Neural progenitor cell (in vitro differentiated cells): Measurements from ENCODE around the gene PLCB3. TPM values are rescaled to one million over a fixed set of nuclear protein-coding genes. Genes with fewer than 3 reads are reported as not detected.

ENCODE experiments used
- DNase-seq: peaks from one replicate; pipeline ENCODE4 v3.0.0-alpha.2; 2016; ENCODE audit warnings: low spot score
- H2AFZ ChIP-seq: fragments of 200-600 bp; sonication (generic); replicated peaks from 2 replicates; pipeline ENCODE4 v1.6.1; 2016; ENCODE audit warnings: antibody characterized with exemption
- H3F3A ChIP-seq: fragments of 200-600 bp; sonication (generic); 2 replicates; pipeline ENCODE4 v1.6.1; 2016; ENCODE audit warnings: antibody characterized with exemption, low read depth
- H3K27ac ChIP-seq: fragments of 200-600 bp; sonication (generic); 2 replicates; pipeline ENCODE4 v1.5.1; 2016; ENCODE audit warnings: mild to moderate bottlenecking
- H3K27me3 ChIP-seq: fragments of 200-600 bp; sonication (generic); 2 replicates; pipeline ENCODE4 v1.6.1; 2016; ENCODE audit warnings: mild to moderate bottlenecking, moderate library complexity
- H3K36me3 ChIP-seq: fragments of 200-600 bp; sonication (generic); 2 replicates; pipeline ENCODE4 v1.5.1; 2016
- H3K4me1 ChIP-seq: fragments of 200-600 bp; sonication (generic); 2 replicates; pipeline ENCODE4 v1.6.1; 2016; ENCODE audit warnings: mixed run types
- H3K4me2 ChIP-seq: fragments of 200-600 bp; sonication (generic); 2 replicates; pipeline ENCODE4 v1.6.1; 2016
- H3K4me3 ChIP-seq: fragments of 200-600 bp; sonication (generic); 2 replicates; pipeline ENCODE4 v1.5.1; 2016
- H3K79me2 ChIP-seq: fragments of 200-600 bp; sonication (generic); 2 replicates; pipeline ENCODE4 v1.6.1; 2016; ENCODE audit warnings: low read depth
- H3K9ac ChIP-seq: fragments of 200-600 bp; sonication (generic); 2 replicates; pipeline ENCODE4 v1.6.1; 2016
- H3K9me3 ChIP-seq: fragments of 200-600 bp; sonication (generic); 2 replicates; pipeline ENCODE4 v1.5.1; 2016; ENCODE audit warnings: low read depth
- H4K20me1 ChIP-seq: fragments of 200-600 bp; sonication (generic); 2 replicates; pipeline ENCODE4 v1.6.1; 2016; ENCODE audit warnings: low read depth
- H3K27ac Mint-ChIP-seq: 3 replicates; pipeline ENCODE4 v1.8.0; 2021; ENCODE audit warnings: mixed read lengths
- H3K27me3 Mint-ChIP-seq: 2 replicates; pipeline ENCODE4 v1.8.0; 2022; ENCODE audit warnings: low read depth, mild to moderate bottlenecking, inconsistent platforms, moderate library complexity, mixed read lengths; ENCODE audit not compliant: insufficient read depth
- H3K36me3 Mint-ChIP-seq: 3 replicates; pipeline ENCODE4 v1.8.0; 2021; ENCODE audit warnings: mixed read lengths
- H3K4me1 Mint-ChIP-seq: 3 replicates; pipeline ENCODE4 v1.8.0; 2021; ENCODE audit warnings: mixed read lengths
- H3K4me3 Mint-ChIP-seq: 3 replicates; pipeline ENCODE4 v1.8.0; 2021; ENCODE audit warnings: mild to moderate bottlenecking, moderate library complexity, mixed read lengths
- H3K9me3 Mint-ChIP-seq: 3 replicates; pipeline ENCODE4 v1.8.0; 2020; ENCODE audit warnings: mixed read lengths
- EZH2 ChIP-seq: fragments of 200-600 bp; sonication (generic); IDR thresholded peaks from 2 replicates; pipeline ENCODE4 v1.6.1; 2017; ENCODE audit warnings: antibody characterized with exemption, mild to moderate bottlenecking, moderate library complexity
- EZH2phosphoT487 ChIP-seq: fragments of 200-600 bp; sonication (generic); IDR thresholded peaks from 2 replicates; pipeline ENCODE4 v1.6.1; 2017; ENCODE audit warnings: antibody characterized with exemption
- total RNA-seq: library from RNA; depleted of rRNA; stranded (reverse); fragments of >200 nt; gene quantifications from 2 replicates; pipeline ENCODE4 v1.2.3, GENCODE V29; 2015; ENCODE audit warnings: low replicate concordance
- TF ChIP-seq, protein P1 (sequence below): fragments of 200-600 bp; sonication (generic); IDR thresholded peaks from 2 replicates; pipeline ENCODE4 v1.5.1; 2017; ENCODE audit warnings: antibody characterized with exemption, mild to moderate bottlenecking

Gene PLCB3
- total RNA-seq, 1 donor from 2014 or later = 15.6 TPM

DNA sequence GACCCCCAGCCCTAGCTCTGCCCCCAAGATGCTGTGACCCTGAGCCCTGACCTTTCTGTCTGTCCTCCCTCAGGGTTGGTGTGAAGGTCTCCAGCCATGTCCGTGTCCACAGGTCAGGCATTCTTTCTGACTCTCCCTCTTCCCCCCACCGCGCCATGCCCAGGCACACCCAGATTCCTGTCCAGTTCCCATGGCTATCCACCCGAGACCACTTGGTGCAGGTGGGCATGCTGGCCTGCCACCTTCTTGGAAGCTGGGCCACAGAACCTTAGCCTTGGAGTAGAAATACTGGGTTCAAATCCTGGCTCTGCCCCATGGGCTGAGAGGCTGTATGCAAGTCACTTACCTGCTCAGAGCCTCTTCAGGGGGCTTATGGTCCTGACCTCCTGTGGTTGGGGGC lies 2.3 kb upstream of the PLCB3 start:
- Histone ChIP-seq H2AFZ (no peak overlapping the region), H3K36me3 (no peaks in the 10 kb centered on the region), H3K27ac (no peak overlapping the region), H4K20me1 (peaks cover 29% of the 10 kb centered on the region), H3K4me1 (peaks cover 41% of the 10 kb centered on the region), H3F3A (peaks cover 49% of the 10 kb centered on the region), H3K27me3 (peaks cover 6% of the 10 kb centered on the region), H3K4me3 (no peak overlapping the region), H3K4me2 (no peak overlapping the region), H3K9me3 (no peaks in the 10 kb centered on the region), H3K9ac (no peak overlapping the region), H3K79me2 (peaks cover 25% of the 10 kb centered on the region)
- DNase-seq = no peak
- peaks cover 15% of the 10 kb centered on the region for H3K27me3 Mint-ChIP-seq
- H3K27ac Mint-ChIP-seq = no peak overlapping the region
- H3K36me3 Mint-ChIP-seq = peaks cover 3% of the 10 kb centered on the region
- H3K4me3 Mint-ChIP-seq = no peak overlapping the region
- TF ChIP-seq EZH2 (no peak), EZH2phosphoT487 (no peak)
- TF ChIP-seq, protein P1, sequence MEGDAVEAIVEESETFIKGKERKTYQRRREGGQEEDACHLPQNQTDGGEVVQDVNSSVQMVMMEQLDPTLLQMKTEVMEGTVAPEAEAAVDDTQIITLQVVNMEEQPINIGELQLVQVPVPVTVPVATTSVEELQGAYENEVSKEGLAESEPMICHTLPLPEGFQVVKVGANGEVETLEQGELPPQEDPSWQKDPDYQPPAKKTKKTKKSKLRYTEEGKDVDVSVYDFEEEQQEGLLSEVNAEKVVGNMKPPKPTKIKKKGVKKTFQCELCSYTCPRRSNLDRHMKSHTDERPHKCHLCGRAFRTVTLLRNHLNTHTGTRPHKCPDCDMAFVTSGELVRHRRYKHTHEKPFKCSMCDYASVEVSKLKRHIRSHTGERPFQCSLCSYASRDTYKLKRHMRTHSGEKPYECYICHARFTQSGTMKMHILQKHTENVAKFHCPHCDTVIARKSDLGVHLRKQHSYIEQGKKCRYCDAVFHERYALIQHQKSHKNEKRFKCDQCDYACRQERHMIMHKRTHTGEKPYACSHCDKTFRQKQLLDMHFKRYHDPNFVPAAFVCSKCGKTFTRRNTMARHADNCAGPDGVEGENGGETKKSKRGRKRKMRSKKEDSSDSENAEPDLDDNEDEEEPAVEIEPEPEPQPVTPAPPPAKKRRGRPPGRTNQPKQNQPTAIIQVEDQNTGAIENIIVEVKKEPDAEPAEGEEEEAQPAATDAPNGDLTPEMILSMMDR = no peak
- peaks cover 45% of the 10 kb centered on the region for H3K4me1 Mint-ChIP-seq
- no peaks in the 10 kb centered on the region for H3K9me3 Mint-ChIP-seq

DNA sequence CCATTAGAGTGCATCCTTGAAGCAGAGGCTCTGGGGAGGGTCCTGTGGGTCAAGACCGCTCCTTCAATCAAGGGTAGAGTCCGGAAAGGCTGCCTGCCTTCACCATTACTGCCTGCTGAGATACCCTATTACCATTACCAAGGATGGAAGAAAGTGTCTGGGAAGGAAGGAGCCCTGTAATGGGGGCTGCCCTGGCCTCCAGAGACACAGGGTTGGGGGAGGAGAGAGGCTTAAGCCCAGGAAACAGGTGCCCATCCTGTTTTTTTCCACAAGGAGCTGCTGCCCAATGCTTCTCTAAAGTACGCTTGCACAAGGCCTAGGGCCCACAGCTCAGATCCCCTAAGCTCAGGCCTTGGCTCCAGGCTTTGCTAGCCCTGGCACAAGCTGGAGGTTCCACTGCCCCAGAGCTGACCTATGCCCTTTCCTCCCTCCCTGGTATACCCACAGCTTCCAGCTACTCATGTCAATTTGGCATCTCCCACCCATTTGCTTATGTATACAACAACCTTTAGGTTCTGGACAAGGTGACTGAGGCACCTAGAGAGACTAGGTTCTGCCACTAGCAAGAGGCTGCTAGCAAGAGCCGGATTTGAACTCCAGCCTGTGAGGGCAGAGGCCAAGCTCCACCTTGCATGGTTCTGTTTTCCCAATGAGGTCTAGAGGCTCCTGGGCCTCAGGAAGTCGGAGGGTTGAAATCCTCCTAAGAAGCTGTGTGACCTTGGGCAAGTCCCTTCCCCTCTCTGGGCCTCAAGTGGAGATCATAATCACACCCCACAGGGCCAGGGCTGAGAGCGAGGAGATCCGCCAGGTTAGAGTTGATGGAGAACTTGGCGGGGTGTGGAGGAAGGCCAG lies 1.5 kb upstream of the PLCB3 start:
- H3K4me3 Mint-ChIP-seq = peak overlapping the region; percentile 89
- Histone ChIP-seq H3K9me3 (no peaks in the 10 kb centered on the region), H3K79me2 (peaks cover 25% of the 10 kb centered on the region), H3K4me2 (peak overlapping the region; percentile 92), H2AFZ (no peak overlapping the region), H3K4me3 (peak overlapping the region; percentile 80), H3K4me1 (peaks cover 41% of the 10 kb centered on the region), H3F3A (peaks cover 49% of the 10 kb centered on the region), H3K27me3 (peaks cover 6% of the 10 kb centered on the region), H4K20me1 (peaks cover 33% of the 10 kb centered on the region), H3K36me3 (no peaks in the 10 kb centered on the region), H3K9ac (no peak overlapping the region), H3K27ac (no peak overlapping the region)
- no peak for TF ChIP-seq EZH2phosphoT487
- TF ChIP-seq, protein P1 = no peak
- TF ChIP-seq EZH2 = no peak
- H3K4me1 Mint-ChIP-seq = peaks cover 45% of the 10 kb centered on the region
- peaks cover 15% of the 10 kb centered on the region for H3K27me3 Mint-ChIP-seq
- peaks cover 4% of the 10 kb centered on the region for H3K36me3 Mint-ChIP-seq
- no peak overlapping the region for H3K27ac Mint-ChIP-seq
- no peak for DNase-seq
- H3K9me3 Mint-ChIP-seq = no peaks in the 10 kb centered on the region

DNA sequence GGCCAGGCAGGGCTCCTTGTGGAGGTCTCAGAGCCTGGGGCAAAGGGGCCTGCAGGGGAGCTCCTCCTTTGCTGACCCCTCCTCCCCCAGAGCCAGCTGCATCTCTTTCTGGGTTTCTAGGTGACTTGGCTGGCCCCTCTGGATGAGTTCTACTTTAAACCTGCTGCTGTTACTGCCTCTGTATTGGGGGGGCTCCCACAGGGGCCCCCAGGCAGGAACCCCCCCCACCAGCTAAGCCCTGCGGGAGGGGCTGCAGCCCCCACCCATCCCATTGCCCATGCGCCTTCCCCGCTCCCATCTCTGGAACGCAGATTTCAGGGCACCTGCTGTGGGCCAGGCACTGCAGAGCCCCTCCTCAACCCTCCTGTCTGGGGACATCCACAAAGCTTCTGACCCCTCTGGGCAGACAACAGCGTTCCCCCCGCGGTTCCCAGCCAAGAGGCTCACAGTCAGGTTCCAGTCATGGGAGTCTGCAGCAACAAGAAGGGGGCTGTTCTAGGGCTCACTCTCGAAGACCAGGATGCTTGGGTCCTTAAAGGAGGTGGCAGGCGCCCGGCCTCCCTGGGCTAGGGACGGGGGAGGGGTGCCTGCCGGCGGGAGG lies 815 bp upstream of the PLCB3 start:
- H3K27me3 Mint-ChIP-seq = peaks cover 15% of the 10 kb centered on the region
- DNase-seq = peak; percentile 64

More for the DNA sequence above, 815 bp upstream of the PLCB3 start:
- Histone ChIP-seq H3K4me1 (peaks cover 39% of the 10 kb centered on the region), H3K9me3 (no peaks in the 10 kb centered on the region), H3F3A (peaks cover 49% of the 10 kb centered on the region), H3K27me3 (peaks cover 6% of the 10 kb centered on the region), H3K4me2 (peak overlapping the region; percentile 92), H4K20me1 (peaks cover 27% of the 10 kb centered on the region), H3K79me2 (peaks cover 20% of the 10 kb centered on the region), H2AFZ (peak overlapping the region; percentile 81), H3K27ac (no peak overlapping the region), H3K9ac (no peak overlapping the region), H3K4me3 (peak overlapping the region; percentile 80), H3K36me3 (no peaks in the 10 kb centered on the region)
- peaks cover 4% of the 10 kb centered on the region for H3K36me3 Mint-ChIP-seq
- TF ChIP-seq EZH2 (no peak), EZH2phosphoT487 (no peak)
- TF ChIP-seq, protein P1 = no peak
- H3K27ac Mint-ChIP-seq = peak overlapping the region; percentile 76
- H3K9me3 Mint-ChIP-seq = no peaks in the 10 kb centered on the region
- peak overlapping the region; percentile 89 for H3K4me3 Mint-ChIP-seq
- peaks cover 45% of the 10 kb centered on the region for H3K4me1 Mint-ChIP-seq
